ENCODE results near the gene RNASET2.
"Not testable (repeated sequence)": the region's sequence is repeated elsewhere in the genome, so short reads cannot be mapped to it uniquely, and the experiment has no call there.

The RNASET2 gene

DNA sequence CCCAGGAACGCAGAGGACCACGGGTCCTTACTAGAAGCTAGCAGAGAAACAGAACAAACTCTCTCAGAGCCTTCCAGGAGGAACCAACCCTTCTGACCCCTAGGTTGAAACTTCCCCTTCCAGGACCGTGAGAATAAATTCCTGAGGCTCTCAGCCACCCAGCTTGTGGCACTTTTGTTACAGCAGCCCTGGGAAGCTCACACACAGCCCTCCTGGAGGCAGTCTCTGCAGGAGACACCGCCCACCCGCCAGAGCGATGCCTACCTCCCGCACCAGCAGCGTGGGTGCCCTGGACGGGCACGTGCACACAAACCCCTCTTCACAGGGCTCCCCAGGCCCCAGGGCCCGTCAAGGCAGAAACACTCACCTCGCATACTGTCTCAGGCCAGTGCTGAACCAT, 4.2 kb downstream of the RNASET2 start:
- H3K4me3 Mint-ChIP-seq, result no peak overlapping the region
- H3K9me3 Mint-ChIP-seq, result no peaks in the 10 kb centered on the region

DNA sequence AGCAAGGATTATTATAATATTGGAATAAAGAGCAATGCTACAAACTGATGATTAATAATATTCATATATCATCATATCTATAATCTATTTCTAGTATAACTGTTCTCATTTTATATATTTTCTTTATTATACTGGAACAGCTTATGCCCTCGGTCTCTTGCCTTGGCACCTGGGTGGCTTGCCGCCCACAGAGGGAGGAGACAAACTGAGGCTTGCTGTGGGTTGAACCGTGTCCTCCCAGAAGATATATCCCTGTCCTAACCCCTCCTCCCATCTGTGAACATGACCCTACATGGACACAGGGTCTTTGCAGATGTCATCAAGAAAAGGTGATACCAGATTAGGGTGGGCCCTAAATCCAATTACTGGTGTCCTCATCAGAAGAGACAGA, 4.7 kb downstream of the RNASET2 start:
- Mint-ChIP-seq H3K27ac (no peak overlapping the region), H3K4me1 (peaks cover 17% of the 10 kb centered on the region), H3K36me3 (ENCODE audit: low read depth) (peaks cover 39% of the 10 kb centered on the region), H3K27me3 (ENCODE audit: low read depth) (no peaks in the 10 kb centered on the region), H3K9me3 (no peaks in the 10 kb centered on the region), H3K4me3 (peak overlapping the region in 1 of 3 experiments; percentile 53)
- TF ChIP-seq, protein P1, sequence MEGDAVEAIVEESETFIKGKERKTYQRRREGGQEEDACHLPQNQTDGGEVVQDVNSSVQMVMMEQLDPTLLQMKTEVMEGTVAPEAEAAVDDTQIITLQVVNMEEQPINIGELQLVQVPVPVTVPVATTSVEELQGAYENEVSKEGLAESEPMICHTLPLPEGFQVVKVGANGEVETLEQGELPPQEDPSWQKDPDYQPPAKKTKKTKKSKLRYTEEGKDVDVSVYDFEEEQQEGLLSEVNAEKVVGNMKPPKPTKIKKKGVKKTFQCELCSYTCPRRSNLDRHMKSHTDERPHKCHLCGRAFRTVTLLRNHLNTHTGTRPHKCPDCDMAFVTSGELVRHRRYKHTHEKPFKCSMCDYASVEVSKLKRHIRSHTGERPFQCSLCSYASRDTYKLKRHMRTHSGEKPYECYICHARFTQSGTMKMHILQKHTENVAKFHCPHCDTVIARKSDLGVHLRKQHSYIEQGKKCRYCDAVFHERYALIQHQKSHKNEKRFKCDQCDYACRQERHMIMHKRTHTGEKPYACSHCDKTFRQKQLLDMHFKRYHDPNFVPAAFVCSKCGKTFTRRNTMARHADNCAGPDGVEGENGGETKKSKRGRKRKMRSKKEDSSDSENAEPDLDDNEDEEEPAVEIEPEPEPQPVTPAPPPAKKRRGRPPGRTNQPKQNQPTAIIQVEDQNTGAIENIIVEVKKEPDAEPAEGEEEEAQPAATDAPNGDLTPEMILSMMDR (IDR thresholded peaks at IDR 0.05; ENCODE audit: unreplicated experiment in 3 of 3), result no peak

More for the DNA sequence above, 4.2 kb downstream of the RNASET2 start:
- H3K27me3 Mint-ChIP-seq (ENCODE audit: low read depth), result no peaks in the 10 kb centered on the region
- H3K36me3 Mint-ChIP-seq (ENCODE audit: low read depth), result peaks cover 36% of the 10 kb centered on the region
- no peak overlapping the region for H3K27ac Mint-ChIP-seq
- TF ChIP-seq, protein P1 (IDR thresholded peaks at IDR 0.05; ENCODE audit: unreplicated experiment in 3 of 3), result no peak
- H3K4me1 Mint-ChIP-seq, result peaks cover 17% of the 10 kb centered on the region

DNA sequence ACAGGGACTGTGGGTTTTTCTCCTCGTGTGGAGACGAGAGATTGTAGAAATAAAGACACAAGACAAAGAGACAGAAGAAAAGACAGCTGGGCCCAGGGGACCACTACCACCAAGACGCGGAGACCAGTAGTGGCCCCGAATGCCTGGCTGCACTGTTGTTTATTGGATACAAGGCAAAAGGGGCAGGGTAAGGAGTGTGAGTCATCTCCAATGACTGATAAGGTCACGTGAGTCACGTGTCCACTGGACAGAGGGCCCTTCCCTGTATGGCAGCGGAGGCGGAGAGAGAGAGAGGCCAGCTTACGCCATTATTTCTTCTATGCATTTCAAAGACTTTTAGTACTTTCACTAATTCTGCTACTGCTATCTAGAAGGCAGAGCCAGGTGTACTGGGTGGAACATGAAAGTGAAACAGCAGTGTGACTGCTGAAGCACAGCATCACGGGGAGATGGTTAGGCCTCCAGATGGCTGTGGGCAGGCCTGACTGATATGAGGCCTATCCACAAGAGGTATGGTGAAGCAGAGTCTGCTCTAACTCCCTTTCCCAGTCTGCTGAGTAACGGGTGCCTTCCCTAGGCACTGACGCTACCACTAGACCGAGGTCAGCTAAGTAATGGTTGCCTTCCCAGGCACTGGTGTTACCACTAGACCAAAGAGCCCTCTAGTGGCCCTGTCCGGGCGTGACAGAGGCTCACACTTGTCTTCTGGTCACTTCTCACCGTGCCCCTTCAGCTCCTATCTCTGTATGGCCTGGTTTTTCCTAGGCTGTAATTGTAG, 5.3 kb downstream of the RNASET2 start:
- TF ChIP-seq, protein P1 (IDR thresholded peaks at IDR 0.05; ENCODE audit: unreplicated experiment in 3 of 3), result peak; percentile 51 to 60 (median 55)
- Mint-ChIP-seq H3K4me3 (peak overlapping the region in 1 of 3 experiments; percentile 36), H3K4me1 (peaks cover 17% of the 10 kb centered on the region), H3K36me3 (ENCODE audit: low read depth) (peaks cover 45% of the 10 kb centered on the region)
- H3K27me3 Mint-ChIP-seq (ENCODE audit: low read depth); H3K9me3 Mint-ChIP-seq; H3K27ac Mint-ChIP-seq: not testable (repeated sequence)

DNA sequence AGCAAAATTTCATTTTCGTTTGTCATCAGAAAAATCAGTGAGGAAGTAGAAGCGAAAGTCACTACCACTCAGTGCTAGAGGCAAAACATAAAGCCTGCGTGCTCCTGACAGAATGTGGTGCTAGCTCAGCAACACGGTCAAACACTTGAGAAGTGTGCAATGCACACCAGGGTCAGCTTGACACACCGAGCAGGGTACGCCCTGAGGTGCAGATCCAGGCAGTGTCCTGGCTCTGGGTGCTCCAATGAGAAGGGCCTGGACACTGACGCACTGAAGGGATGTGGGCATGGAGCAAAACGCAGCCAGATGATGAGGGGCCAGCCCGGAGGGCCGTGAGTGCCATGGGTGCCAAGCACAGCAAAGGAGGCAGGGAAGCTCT, 5.9 kb downstream of the RNASET2 start:
- peaks cover 49% of the 10 kb centered on the region for H3K36me3 Mint-ChIP-seq (ENCODE audit: low read depth)
- H3K9me3 Mint-ChIP-seq, result no peaks in the 10 kb centered on the region

DNA sequence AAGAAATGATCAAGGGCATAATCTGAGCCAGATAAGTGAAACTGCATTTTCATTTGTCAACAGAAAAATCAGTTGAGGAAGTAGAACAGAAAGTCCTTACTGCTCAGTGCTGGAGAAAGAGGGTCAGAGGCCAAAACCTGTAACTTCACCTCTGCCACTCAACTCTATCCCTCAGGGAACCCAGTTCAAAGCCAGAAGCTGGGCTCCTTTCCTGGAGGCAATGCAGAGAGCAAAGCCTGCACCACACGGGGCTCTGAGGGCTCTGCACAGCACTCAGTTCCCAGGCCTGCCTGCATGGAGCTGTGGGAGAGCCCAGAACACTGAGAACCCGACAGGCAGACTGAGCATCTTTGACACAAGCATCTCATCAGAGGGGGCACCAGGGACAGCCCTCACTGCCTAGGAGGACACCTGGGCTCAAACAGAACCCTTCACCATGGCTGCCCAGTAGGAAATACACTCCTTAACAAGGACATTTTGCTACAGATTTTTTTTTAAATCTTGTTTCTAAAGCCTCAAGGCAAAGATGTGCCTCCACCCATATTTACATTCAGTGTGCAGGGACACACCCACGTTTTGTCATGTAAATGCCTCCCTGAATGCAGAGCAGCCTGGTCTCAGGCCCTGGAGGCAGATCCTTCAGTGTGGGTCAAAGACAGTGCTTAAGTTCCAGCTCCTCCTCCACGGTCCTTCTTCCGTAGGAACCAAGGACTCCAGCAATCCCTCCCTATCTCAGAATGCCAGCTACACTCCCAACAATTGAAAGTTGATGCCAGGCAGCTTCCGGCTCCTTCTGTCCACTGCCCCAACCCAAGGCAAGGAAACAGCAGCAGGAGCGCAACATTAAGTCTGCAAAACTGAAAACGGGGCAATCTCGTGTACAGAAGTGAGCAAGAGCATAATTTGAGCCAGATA, 6.6 kb downstream of the RNASET2 start:
- peaks cover 51% of the 10 kb centered on the region for H3K36me3 Mint-ChIP-seq (ENCODE audit: low read depth)
- H3K9me3 Mint-ChIP-seq, result peaks cover 2% of the 10 kb centered on the region
- H3K27me3 Mint-ChIP-seq (ENCODE audit: low read depth), result no peaks in the 10 kb centered on the region
- peaks cover 11% of the 10 kb centered on the region for H3K4me1 Mint-ChIP-seq
- H3K27ac Mint-ChIP-seq, result no peak overlapping the region
- no peak overlapping the region for H3K4me3 Mint-ChIP-seq
- TF ChIP-seq, protein P1 (IDR thresholded peaks at IDR 0.05; ENCODE audit: unreplicated experiment in 3 of 3), result no peak

More for the DNA sequence above, 5.9 kb downstream of the RNASET2 start:
- TF ChIP-seq, protein P1 (IDR thresholded peaks at IDR 0.05; ENCODE audit: unreplicated experiment in 3 of 3), result no peak
- peaks cover 16% of the 10 kb centered on the region for H3K4me1 Mint-ChIP-seq
- no peak overlapping the region for H3K27ac Mint-ChIP-seq
- no peak overlapping the region for H3K4me3 Mint-ChIP-seq
- no peaks in the 10 kb centered on the region for H3K27me3 Mint-ChIP-seq (ENCODE audit: low read depth)

DNA sequence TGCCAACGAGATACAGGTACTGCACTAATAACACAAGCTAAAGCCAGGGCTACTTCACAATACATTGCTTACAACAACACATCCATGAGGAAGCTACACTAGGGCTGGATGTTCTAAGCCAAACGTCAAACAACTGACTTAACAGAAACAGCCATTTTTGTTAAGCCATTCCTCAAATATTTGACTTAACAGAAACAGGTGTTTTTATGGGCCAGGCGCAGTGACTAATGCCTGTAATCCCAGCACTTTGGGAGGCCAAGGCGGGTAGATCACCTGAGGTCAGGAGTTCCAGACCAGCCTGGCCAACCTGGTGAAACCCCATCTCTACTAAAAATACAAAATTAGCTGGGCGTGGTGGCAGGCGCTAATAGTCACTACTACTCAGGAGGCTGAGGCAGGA, 7.6 kb downstream of the RNASET2 start:
- H3K27me3 Mint-ChIP-seq (ENCODE audit: low read depth); H3K27ac Mint-ChIP-seq; H3K9me3 Mint-ChIP-seq; H3K4me1 Mint-ChIP-seq; H3K4me3 Mint-ChIP-seq: not testable (repeated sequence)
- H3K36me3 Mint-ChIP-seq (ENCODE audit: low read depth), result peaks cover 55% of the 10 kb centered on the region

Measured in nephron (organoid).